Activated CD8-positive, alpha-beta memory T cell treated with anti-CD3 and anti-CD28 coated beads, Interleukin-2, amount 50 U/mL, for 4 hours (primary cell): ENCODE measurements around the gene DNAJC4.
"Not testable (repeated sequence)": the region's sequence is repeated elsewhere in the genome, so short reads cannot be mapped to it uniquely, and the experiment has no call there.

Experiments used
- DNase-seq: peaks from one replicate; pipeline ENCODE4 v3.0.0-alpha.2; 2020

DNAJC4 gene

GRCh38 chr11:64246621-64246870 is 16.2 kb downstream of the DNAJC4 start:
- DNase-seq, result not testable (repeated sequence)

GRCh38 chr11:64246871-64247728 is 16.8 kb downstream of the DNAJC4 start, which contains the start of gene PPP1R14B:
TSS of gene PPP1R14B (minus strand) at chr11:64246943. CDS start at chr11:64246673, 270 bp downstream.
- DNase-seq, result peak; percentile 82

- no peak for DNase-seq
These were observed 17.6 kb downstream of the DNAJC4 start for GRCh38 chr11:64247729-64248531.

GRCh38 chr11:64248578-64248977 is 18.2 kb downstream of the DNAJC4 start:
- DNase-seq, result no peak

- no peak for DNase-seq
These were observed 18.7 kb downstream of the DNAJC4 start for GRCh38 chr11:64249038-64249437.

- DNase-seq, result no peak
These were observed 19.4 kb downstream of the DNAJC4 start for GRCh38 chr11:64249563-64250414.

- no peak for DNase-seq
These were observed 20.2 kb downstream of the DNAJC4 start for GRCh38 chr11:64250415-64251015.

- peak; percentile 65 for DNase-seq
These were observed 20.8 kb downstream of the DNAJC4 start, which contains the start of gene PLCB3 for GRCh38 chr11:64251016-64251752. TSS of gene PLCB3 (plus strand) at chr11:64251530. CDS start at chr11:64251650, 120 bp downstream.

GRCh38 chr11:64251753-64252002 is 21.3 kb downstream of the DNAJC4 start:
- DNase-seq, result no peak

- DNase-seq, result no peak
These were observed 21.9 kb downstream of the DNAJC4 start for GRCh38 chr11:64252003-64252872.

- no peak for DNase-seq
These were observed 22.7 kb downstream of the DNAJC4 start for GRCh38 chr11:64253043-64253442.

GRCh38 chr11:64253481-64253880 is 23.1 kb downstream of the DNAJC4 start:
- no peak for DNase-seq

GRCh38 chr11:64254326-64254725 is 24.0 kb downstream of the DNAJC4 start:
- DNase-seq, result no peak

GRCh38 chr11:64255135-64256128 is 25.1 kb downstream of the DNAJC4 start:
- DNase-seq, result no peak

- DNase-seq, result no peak
These were observed 26.0 kb downstream of the DNAJC4 start for GRCh38 chr11:64256300-64256699.

GRCh38 chr11:64258356-64258755 is 28.0 kb downstream of the DNAJC4 start:
- DNase-seq, result no peak

- no peak for DNase-seq
These were observed 28.7 kb downstream of the DNAJC4 start for GRCh38 chr11:64258946-64259532.

GRCh38 chr11:64259533-64260067 is 29.3 kb downstream of the DNAJC4 start:
- no peak for DNase-seq

GRCh38 chr11:64260147-64260708 is 29.9 kb downstream of the DNAJC4 start:
- DNase-seq, result no peak
